GM19238 (cell line): ENCODE data around the gene CCDC66.
"Not testable (repeated sequence)": the region's sequence is repeated elsewhere in the genome, so short reads cannot be mapped to it uniquely, and the experiment has no call there.

Experiments used
- DNase-seq: peaks from one replicate; pipeline ENCODE4 v3.0.0; 2011; ENCODE audit warnings: low spot score; ENCODE audit not compliant: insufficient read length

Gene CCDC66

DNA sequence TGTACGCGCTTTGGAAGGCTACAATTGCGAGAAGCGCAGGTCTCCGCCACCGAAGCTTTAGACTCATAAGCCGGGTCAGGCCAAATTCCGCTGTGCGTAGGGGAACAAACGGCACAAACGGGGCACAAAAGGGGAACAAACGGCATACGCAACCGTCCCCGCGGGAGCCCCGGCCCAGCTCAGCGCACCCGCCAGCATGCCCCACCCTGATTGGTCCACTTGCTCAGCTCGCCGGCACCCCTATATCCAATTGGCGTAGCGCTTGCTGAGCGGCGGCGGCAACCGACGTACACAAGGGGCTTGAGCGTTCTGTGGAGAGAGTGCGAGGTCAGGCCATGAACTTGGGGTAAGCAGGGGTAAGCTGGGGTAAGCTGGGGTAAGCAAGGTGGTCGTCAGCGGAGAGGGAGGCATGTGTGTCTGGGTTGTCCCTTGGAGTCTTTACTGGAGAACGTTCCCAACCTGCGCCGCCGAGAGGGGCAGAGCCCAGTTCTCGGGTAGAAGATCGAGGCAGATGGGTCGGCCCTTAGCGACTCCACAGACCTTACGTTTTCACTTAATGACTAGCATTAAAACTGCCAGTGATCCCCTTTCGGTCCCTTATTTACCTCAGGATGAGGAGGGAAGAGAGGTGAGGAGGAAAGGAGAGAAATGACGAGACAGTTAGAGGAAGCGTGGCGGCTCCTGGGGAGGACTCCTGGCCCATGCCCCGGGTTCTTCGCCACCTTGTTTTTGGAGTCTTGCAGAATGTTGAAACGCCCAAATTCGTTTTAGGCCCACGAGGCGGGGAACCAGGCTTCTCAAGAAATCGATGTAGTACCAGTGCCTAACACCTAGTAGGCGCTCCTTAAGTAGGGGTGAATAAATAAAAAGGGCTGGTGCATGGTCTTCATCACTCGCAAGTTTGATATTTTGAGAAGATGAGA lies at the start of gene CCDC66:
TSS of gene CCDC66 (plus strand) at position 268 of the 923 bp plus-strand sequence. CDS start at position 336, 68 bp downstream.
- peak; percentile 86 for DNase-seq

DNA sequence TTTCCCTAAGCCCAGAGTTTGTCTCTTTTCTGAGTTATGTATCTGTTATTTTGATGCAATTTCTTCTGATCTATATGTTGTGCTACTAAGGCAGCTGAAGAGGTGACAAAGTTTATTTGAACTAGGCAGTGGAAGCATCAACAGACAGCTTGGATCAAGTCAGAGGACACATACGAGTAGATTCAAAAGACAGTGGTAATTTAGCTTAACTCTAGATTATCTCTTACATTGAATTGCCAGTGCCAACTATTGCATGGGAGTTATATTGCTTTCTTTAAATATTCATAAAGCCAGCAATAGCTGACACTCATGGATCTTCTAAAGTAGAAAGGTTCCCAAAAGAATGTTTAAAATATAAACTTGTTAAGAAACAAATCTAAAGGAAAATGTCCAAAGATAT lies 37.3 kb upstream of the CCDC66 start:
- DNase-seq, result no peak

DNA sequence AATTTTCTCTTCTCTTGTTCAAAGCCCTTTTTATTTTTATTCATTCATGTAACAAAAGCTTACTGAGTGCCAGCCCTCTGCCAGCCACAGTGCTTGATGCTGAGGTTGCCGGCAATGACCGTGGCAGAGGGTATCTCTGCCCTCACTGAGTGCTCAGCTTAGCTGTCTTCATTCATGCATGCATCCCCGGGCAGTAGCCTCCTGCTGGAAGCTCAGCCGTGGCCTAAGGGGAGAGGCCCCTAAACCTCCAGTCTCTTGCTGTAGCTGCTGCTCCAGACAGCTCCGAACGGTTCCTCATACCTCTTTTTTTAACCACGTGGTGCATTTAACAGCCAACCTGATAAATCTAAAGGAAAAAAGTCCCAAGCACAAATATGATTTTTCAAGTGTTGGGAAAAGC lies 34.6 kb upstream of the CCDC66 start:
- DNase-seq, result no peak

DNA sequence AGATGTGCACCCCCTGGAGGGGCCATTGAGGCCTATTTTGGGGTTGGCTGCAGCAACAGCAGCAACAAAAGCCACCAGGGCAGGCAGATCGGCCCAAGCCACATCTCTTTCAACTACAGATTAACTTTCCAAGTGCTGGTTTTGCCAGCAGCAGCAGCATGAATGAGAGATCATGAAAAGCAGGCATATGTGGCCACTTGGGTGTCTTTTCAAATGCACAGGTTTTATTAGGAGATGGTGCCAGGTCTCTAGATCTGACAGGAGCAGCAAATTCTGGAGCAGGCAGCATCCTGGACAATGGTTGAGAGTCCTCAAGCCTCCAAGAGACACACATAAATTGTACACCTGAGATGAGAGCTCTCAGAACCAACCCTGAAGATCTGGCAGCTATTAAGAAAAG lies 31.7 kb upstream of the CCDC66 start:
- no peak for DNase-seq

DNA sequence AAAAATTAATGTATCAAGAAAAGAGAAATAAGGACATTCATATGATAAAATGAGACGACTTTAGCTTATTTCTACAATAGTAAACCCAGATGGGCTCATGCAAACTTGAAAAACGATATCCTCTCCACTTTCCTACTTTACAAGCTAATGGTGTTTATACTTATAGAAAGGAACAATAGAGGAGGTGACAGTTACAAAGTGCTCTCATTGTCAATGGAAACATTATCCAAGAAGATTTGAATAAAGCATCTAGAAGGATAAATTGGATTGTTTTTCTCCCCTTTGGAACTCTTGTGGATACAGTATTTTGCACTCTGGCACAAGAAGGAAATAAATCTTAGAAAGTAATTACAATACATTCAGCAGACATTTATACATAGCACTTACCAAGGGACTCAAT lies 20.2 kb upstream of the CCDC66 start:
- no peak for DNase-seq

DNA sequence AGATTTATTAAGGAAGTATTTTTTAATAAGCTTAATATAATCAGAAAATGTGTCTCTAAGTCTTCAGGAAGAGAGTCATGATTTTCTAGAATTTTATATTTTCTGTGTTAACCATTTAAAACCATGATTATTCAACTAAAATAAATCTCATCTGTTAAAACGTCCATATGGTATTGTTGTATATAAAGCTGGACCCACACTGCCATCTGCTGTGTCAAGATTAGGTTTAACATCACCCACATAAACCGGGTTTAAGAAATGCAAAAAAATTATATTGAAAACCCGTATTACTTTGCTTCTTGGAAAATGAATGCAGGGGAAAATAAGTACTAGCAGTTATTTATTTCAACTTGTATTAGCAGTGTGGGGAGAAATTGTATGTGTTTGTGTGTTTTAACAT lies 9.5 kb upstream of the CCDC66 start:
- no peak for DNase-seq

DNA sequence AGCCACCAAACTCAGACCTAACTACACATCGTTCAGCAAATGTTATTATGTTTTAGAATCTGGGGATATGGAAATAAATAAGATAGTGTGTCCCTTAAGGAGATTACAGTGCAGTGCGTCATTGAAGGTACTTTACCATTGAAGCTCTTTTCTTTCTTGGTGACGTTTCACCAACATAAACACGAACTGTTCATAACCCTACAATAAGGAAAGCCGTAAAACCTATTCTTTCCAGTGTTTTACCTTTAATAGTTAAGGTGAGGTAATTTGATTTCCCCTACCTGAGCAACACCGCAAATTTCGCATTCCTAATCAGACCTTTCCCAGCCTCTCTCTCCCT lies 826 bp downstream of the CCDC66 start:
- DNase-seq, result no peak

DNA sequence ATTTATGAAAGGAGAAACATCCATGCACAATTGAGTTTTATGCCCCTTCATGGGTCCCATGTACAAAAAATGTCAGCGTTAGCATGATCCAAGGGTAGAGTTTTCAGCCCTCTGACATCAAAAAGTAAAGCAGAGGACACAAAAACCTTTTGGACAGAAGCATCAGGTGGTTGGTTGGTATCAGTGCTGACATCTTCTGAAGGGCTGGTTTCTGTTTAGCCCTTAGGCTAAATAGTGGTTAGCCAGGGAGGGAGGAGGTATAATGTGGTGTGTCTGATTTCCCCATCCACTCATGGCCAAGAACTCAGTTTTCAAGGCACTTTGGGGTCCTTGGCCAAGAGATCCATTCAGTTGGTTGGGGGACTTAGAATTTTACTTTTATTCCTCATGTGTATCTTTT lies 16.5 kb downstream of the CCDC66 start:
- DNase-seq, result no peak

DNA sequence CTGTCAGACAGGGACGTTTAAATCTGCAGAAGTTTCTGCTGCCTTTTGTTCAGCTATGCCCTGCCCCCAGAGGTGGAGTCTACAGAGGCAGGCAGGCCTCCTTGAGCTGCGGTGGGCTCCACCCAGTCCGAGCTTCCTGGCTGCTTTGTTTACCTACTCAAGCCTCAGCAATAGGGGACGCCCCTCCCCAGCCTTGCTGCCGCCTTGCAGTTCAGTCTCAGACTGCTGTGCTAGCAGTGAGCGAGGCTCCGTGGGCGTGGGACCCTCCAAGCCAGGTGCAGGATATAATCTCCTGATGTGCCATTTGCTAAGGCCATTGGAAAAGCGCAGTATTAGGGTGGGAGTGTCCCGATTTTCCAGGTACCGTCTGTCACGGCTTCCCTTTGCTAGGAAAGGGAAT lies 25.0 kb downstream of the CCDC66 start:
- DNase-seq, result not testable (repeated sequence)

DNA sequence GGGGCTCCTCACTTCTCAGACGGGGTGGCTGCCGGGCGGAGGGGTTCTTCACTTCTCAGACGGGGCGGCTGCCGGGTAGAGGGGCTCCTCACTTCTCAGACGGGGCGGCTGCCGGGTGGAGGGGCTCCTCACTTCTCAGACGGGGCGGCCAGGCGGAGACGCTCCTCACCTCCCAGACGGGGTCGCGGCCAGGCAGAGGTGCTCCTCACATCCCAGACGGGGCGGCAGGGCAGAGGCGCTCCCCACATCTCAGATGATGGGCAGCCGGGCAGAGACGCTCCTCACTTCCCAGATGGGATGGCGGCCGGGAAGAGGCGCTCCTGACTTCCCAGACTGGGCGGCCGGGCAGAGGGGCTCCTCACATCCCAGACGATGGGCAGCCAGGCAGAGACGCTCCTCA lies 27.3 kb downstream of the CCDC66 start:
- not testable (repeated sequence) for DNase-seq

DNA sequence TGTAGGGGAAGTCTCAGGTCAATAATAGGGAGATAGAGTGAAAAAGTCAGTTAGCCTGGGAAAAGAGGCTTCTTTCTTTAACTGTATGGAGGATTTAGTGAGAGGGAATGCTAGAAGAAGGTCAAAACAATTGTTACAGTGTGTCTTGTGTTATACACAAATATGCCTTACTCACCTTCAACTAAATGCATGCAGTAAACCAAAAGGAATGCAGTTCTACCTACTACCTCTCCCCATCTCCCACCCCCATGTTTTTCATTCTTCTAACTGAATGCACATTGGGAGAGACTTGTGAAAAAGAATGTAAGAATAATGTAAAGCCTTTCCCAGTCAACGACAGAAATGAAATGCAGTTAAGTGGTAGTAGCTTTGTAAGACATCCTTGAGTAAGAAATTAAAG lies 33.8 kb downstream of the CCDC66 start:
- DNase-seq, result no peak

DNA sequence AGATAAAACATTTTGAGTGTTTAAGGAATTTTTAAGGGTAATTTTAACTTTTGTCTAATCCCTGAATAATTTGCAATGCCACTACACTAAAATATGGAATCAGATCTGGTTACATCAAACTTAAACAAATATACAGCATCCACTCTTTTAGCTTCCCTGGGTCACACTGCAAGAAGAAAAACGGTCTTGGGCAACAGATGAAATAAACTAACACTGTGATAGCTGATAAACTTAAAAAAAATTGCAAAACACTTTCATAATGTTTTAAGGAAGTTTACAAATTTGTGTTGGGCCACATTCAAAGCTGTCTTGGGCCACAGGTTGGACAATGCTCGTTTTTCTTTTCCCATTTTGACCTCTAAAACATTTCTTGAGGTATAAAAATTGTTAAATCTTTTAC lies 34.3 kb downstream of the CCDC66 start:
- DNase-seq, result no peak

DNA sequence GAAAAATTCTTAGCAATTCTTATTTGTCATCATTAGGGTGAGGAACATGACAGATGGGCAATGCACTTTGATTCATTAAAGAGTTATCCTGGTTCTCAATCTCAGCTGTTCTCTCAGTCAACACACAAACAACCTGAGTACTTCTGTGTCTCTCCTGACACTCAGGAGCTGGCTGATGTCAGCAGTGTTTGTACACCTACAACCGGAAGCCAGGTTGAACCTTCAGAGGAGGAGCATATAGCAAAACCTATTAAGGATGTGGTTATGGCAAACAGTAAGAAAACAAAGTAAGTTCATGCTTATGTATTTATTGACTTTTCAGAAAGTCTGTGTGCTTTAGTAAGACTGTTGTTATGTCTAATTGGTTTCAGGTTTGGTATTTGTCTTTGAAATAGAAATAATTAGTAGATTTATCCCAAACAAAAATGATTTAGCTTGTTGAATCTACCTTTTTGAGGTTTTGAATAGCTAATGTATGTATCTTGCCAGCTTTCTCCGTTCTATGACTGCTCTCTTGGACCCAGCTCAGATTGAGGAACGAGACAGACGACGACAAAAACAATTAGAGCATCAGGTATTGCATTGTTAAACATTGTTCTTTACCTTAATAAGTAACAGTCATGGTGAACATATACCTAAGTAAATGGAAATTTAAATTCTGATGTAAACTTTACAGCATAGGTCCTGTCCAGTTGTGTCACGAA lies 36.6 kb downstream of the CCDC66 start:
- no peak for DNase-seq

DNA sequence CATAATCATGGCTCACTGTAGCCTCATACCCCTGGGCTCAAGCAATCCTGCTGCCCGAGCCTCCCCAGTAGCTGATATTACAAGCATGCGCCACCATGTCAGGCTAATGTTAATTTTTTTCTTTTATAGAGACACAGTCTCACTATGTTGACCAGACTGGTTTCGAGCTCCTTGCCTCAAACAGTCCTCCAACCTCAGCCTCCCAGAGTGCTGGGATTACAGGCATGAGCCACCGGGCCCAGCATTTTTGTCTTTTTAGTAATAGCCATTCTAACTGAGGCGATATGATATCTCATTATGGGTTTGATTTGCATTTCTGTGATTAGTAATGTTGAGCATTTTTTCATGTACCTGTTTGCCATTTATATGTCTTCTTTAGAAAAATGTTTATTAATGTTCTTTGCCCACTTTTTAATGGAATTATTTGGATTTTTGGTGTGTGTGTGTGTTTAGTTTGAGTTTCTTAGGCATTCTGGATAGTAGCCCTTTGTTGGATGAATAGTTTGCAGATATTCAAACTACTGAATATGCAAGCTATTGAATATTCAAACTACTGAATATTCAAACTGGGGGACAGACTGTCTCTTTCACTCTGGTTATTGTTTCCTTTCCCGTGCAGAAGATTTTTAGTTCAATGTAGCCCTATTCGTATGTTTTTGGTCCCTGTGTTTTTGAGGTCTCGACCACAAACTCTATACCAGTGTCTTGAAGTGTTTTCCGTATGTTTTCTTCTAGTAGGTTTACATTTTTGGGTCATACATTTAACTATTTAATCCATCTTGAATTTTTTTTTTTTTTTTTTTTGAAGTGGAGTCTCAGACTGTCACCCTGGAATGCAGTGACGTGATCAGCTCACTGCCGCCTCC lies 39.2 kb downstream of the CCDC66 start:
- DNase-seq, result no peak

DNA sequence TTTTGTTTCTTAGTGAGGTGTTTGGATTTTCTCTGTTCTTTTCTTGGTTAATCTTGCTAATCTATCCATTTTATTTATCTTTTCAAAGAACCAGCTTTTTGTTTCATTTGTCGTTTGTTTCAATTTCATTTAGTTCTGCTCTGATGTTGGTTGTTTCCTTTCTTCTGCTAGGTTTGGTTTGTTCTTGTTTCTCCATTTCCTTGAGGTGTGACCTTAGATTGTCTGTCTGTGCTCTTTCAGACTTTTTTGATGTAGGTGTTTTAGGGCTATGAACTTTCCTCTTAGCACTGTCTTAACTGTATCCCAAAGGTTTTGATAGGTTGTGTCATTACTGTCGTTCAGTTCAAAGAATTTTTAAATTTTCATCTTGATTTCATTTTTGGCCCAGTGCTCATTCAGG lies 51.5 kb downstream of the CCDC66 start:
- DNase-seq, result not testable (repeated sequence)

DNA sequence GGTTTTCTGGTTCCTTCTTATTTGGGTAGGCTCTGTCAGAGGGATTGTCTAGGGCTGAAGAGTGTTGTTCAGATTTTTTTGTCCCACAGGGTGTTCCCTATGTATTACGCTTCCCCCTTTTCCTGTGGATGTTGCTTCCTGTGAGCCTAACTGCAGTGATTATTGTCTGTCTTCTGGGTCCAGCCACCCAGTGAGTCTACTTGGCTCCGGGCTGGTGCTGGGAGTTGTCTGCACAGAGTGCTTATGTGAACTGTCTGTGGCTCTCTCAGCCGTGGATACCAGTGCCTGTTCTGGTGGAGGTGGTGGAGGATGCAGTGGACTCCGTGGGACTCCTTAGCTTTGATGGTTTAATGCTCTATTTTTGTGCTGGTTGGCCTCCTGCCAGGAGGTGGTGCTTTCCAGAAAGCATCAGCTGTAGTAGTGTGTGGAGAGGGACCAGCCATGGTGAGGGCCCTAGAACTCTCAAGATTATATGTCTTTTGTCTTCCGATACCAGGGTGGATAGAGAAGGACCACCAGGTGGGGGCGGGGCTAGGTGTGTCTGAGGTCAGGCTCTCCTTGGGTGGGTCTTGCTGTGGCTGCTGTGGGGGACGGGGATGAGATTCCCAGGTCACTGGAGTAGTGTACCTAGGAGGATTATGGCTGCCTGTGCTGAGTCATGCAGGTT lies 53.8 kb downstream of the CCDC66 start:
- DNase-seq, result no peak

DNA sequence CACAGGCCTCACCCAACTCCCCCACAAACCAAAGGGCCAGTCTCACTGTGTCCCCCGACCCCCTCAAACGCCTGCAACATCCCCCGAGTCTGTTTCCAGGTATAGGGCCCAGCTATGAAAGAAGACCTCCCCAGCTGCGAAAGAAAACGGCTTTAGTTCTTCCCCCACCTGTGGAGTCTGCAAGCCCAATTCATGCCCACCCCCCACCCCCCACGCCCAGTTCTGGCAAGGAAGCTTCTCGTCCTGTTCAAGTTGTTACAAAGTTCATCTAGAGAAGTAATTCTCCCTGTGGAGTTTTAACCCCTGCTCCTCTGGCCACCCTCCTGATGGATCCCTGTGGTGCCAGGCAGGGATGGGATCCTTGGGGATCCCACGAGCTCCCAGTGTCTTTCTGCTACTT lies 54.4 kb downstream of the CCDC66 start:
- DNase-seq, result no peak

DNA sequence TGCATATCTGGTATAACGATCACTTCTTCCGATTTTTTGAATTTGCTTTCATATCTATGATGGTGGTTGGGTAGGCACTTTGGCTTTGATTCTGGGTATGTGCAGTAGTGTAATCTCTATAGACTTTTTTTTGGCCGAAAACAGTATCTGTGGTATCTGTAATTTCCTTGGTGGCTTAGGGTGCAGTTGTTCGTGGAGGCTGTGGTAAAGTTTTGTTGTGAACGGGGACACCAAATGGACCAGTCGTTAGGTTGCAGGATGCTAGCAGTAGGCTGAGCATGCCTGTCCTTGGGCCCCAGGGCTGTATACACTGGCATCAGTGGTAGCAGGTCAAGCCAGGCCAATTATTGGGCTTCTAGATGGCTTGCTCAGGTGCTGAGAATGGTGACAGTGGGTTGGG lies 55.2 kb downstream of the CCDC66 start:
- DNase-seq, result no peak

DNA sequence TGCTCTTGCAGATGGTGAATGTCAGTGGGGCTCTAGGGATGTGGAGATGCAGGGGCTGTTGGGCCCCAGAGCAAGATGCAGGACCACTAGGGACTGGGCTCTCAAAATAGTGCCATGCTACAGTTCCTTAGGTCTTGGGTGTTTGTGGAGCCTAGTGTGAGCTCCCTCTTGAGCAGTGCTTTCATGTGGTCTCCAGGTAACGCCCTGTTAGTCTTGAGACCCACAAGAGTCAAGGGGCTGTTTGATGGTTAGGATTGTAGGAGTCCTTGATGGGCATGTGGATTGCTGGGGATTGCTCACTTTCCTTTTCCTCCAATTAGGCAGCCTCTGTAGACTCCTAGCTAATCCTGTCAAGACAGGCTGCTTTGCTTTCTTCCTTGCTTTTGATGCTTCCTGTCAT lies 56.0 kb downstream of the CCDC66 start:
- no peak for DNase-seq

DNA sequence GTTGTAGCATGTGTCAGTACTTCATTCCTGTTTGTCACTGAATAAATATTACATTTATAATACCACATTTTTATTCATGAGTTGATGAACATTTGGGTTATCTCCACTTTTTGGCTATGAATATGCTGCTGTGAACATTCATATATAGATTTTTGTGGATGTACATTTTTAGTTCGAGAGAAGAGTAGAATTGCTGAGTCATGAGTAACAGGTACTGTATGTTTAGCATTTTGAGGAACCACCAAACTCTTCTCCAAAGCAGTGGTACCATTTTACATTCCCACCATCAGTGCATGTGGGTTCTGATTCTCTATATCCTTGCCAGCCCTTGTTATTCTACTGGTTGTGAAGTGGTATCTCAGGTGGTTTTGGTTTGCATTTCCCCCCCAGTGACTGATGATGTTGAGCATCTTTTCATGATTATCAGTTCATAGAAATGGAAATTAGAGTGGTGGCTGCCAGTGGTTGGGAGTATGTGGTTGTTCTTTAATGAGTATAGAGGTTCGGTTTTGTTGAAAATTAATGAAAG lies 59.6 kb downstream of the CCDC66 start:
- DNase-seq, result no peak

DNA sequence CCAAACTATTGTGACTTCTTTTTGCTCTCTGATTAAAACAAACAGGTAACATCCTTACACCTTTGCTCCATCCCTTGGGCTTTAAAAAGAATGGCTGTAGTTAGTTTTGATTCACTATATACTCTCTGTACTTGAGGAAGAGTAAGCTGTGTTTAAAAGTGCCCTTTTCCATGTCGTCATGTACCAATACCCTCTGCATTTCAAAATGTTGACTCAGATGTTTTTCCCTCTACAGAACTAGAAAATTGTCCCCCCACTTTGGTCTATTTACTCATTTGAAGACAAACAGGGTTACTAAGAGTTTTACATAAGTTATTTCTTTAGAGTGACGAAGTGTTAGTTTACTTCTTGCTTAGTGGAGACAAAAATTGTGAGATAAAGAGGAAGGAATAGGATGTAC lies 63.4 kb downstream of the CCDC66 start:
- DNase-seq, result no peak
